Suppressor macrophage (primary cell): ENCODE measurements around the gene HTR7.
A peak's percentile ranks its signal among the peaks of the same experiment; 100 is the strongest.
"Not testable (repeated sequence)": the region's sequence is repeated elsewhere in the genome, so short reads cannot be mapped to it uniquely, and the experiment has no call there.

Source experiments
- DNase-seq, 4 experiments: peaks; one replicate each; pipeline ENCODE4 v3.0.0-alpha.2; 2020 to 2022

The HTR7 gene

DNA sequence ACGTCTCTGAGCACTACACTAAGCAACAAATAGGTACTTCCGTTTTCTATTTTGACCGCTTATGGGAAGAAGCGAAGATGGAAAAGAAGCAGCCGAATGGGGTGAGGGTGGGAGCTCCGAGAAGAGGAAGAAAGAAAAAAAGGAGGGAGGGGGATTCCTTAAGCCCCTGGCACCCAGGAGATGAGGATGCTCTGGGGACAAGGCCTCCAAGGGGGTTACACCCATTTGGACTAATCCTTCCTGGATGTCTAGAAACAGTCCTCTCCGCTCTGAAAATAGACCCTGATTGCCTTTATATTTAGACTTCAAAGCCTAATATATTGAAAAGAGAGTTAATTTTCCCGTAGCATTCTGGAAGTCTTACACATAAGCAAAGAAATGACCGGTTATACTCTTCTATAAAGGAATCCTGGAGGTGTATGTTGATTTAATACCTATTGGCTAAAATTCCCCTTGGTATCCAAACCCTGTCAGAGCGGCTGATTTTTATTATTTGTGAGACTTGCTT, 676 bp upstream of the HTR7 start:
- peak in 3 of 4 experiments; percentile 34 to 68 (median 58) for DNase-seq

DNA sequence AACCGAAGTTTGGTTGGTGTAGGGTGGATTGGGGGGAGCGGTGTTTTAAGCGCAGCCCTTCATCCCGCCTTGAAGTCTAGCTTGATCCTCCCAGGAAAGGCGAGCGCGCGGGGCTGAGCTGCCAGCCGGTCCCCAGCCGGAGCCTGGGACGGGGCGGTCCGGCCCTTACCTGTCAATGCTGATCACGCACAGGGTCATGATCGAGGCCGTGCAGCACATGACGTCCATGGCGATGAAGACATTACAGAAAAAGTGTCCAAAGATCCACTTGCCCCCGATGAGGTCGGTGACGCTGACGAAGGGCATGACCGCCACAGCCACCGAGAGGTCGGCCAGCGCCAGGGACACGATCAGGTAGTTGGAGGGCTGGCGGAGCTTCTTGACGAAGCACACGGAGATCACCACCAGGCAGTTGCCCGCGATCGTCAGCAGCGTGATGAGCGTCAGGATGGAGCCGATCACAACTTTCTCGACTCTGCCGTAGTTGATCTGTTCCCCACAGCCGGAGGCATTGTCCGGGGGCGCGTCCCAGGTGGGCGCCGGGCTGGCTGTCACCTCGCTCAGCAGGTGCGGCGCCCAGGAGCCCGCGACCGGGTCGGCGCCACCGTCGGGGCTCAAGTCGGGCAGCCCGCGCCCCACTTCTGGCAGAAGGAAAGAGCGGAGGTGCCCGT, 740 bp downstream of the HTR7 start:
- DNase-seq: peak in 3 of 4 experiments; percentile 10 to 27 (median 18)

DNA sequence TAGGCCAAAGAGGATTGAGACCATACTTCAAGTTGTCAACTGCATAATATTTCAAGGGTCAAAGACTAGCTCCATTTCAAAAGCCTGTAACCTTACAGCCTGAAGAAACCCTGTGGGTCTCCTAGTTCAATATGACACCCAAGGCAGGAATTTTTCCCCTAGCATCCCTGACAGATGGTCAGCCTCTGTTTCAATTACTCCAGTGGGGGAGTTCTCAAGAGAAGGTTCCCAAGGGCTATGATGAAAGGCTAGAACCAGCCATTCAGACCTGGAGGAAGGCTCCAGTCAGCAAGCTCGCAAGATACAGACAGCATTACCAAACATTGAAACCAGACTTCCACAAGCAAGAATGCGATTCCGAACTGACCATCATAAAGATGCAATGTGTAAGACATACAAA, 1.6 kb downstream of the HTR7 start:
- DNase-seq: no peak

DNA sequence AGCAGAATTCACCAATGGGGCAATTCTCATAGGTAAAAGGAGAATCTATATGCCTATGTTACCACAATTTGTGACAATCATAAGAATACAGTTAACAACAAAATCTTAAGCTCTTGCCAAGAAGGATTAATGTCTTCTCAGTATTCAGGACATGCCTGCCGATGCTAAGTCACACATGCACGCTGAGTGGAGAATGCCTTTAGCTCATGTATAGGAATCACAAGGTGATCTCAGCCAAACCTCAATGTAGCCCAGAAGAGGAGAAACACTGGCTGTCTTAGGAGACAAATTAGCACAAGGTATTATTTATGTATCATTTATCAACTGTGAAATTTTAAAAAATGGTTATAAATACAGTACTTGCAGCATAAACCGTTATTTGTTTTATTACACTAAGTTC, 2.7 kb downstream of the HTR7 start:
- DNase-seq: no peak

DNA sequence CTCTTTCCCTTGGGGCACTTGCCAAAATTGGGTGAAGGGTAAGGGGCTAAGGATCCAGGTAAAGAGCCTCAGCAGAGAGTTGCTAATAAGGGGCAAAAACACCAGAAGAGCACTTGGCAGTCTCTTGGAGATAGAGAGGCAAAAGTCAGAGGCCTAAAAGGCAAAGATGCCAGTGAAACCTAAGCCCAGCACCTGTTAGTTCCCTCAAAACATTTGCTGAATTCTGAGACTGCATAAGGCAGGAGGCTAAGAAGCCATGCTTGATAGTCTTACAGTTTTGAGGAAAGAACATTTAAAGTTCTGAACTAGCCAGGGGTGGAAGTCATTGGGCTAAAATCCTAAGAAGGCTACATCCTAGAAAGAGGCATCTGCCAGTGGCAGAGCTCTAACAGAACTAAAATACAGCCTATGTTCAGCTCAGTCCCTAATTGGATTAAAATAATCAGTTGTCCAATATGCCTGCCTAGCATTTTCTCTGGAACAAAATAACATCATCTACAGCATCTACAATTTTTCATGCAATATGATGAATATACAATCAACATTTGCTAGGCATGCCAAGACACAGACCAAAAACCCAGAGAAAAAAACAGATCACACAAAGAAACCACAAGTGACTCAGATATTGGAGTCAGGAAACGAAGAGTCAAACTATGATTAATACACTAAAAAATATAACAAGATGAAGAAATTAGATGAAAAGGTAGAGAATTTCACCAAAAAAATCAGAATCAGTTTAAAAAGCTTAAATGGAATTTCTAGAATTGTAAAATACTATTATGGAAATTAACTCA, 7.7 kb downstream of the HTR7 start:
- DNase-seq: no peak

DNA sequence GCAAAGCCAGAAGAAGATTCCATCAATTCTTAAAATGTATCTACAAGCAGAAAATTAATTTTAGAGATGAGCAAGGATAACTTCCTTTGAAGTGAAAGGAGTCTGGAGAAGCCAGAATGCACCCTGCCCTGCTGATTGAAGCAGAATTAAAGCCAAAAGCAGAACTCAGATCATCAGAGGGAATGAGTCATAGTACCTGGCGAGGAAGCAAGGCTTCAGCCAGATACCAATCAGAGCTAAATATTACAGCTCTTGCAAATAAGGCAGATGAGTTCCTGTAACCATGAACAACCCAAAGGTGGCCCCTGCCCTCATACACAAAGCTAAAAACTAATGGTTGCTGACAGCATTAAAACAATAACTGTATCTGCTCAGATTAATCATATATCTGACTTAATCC, 10.4 kb downstream of the HTR7 start:
- DNase-seq: peak; percentile 53 to 81 (median 71)

DNA sequence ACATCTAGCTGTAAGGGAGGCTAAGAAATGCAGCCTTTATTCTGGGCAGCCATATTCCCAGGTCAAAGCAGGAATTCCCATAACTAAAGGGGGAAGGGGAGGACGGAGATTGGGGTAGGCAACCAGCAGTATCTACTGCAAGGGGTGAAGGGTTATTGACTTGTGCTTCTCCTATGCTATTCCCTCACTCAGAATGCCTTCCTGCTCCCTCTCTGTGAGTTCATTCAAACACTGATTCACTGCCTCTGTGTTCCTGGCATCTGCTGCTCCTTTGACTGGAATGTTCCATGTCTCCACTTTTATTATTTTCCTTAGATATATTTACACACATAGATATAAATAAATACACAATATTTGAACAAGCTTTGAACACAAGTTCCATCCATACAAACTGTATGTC, 11.1 kb downstream of the HTR7 start:
- DNase-seq: no peak

DNA sequence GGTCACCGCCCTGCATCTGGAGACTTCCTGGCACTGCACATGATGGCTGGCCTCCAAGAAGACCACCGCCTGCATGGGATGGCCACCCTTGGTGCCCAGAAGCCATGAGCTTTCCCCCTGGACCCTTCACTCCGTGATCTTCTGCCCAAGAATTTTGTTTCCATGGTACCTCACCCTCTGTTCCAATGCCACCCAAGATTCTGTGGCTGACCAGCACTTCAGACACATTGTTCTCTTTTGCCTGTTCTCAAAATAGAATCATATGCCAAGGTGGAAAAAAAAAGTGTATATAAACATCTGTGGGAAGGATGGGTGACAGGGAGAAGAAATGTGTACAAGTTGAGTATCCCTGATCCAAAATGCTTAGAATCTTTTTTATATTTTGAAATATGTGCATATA, 12.1 kb downstream of the HTR7 start:
- DNase-seq: no peak

DNA sequence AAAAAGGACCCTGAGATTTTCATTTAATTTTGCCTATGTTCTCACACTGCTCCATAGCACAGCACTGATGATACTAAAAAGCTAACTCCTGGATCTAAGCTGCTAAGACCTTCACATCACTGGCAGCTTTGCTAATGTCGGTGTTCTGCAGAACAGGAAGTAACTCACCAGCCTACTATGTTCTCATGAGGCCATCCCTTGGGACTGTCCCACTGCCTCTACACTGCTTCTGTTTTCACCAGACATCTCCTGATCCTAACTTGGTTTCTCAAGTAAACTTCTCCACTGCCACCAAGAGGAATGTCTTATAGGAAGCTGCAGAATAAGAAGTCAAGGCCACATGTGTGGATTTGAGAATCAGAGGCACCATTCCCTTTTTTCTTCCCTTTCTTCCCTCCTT, 15.1 kb downstream of the HTR7 start:
- DNase-seq: peak; percentile 44 to 72 (median 64)

DNA sequence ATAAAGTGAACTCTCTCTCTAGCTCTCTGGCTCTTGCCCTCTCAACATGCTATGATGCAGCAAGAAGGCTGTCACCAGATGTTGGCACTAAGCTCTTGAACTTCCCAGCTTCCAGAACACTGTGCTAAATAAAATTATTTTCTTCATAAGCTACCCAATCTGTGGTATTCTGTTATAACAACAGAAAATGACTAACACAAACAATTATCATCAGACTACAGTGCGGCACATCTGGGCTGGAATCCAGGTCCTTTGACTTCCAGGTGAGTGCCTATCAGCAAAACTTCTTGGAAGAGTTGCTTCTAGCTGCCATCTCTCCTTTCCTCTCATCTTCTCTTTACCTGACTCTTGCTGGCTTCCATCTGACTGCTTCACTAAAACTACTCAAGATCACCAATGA, 20.4 kb downstream of the HTR7 start:
- no peak for DNase-seq

DNA sequence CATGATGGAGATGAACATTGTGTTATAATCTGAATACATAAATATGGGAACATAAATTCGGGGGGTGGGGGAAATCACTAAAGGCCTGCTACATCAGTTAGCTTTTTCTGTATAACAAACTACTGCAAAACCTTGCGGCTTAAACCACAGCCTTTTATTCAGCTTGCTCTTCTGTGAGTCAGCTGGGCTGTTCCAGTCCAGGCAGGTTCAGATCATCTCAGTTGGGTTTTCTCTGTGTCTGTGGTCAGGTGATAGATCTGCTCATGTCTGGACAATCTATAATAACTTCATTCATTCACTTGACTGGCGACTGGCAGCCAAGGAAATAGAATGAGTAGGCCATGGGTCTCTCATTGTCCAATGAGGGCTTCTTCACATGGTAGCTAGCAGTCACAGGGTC, 23.5 kb downstream of the HTR7 start:
- DNase-seq: no peak

DNA sequence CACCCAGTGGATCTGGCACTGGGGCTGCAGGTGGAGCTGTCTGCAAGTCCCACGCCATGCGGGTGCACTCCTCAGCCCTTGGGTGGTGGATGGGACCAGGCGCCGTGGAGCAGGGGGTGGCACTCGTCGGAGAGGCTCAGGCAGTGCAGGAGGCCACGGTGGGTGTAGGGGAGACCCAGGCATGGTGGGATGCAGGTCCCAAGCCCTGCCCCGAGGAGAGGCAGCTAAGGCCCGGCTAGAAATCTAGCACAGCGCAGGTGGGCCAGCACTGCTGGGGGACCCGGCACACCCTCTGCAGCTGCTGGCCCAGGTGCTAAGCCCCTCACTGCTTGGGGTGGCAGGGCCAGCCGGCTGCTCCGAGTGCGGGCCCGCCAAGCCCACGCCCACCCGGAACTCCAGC, 25.7 kb downstream of the HTR7 start:
- no peak for DNase-seq

DNA sequence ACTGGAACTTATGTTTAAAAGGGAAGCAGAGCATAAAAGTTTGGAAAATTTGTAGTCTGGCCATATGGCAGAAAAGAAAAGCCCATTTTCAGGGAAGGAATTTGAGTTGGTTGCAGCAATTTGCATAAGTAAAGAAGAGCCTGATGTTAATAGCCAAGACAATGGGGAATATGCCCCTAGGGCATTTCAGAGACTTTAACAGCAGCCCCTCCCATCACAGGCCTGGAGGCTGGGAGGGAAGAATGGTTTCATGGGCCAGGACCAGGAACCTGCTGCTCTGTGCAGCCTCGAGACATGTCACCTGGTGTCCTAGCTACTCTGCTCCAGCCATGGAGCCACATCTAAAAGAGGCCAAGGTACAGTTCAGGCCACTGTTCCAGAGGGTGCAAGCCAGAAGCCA, 35.3 kb downstream of the HTR7 start:
- DNase-seq: no peak

DNA sequence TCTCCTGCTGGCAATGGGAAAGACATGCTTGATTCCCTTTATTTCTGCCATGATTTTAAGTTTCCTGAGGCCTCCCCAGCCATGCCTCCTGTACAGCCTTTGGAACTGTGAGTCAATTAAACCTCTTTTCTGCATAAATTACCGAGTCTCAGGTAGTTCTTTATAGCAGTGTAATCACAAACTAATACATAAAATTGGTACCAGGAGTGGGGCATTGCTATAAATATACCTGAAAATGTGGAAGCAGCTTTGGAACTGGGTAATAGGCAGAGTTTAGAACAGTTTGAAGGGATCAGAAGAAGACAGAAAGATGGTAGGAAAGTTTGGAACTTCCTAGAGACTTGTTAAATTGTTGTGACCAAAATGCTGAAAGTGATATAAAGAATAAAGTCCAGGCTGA, 36.0 kb downstream of the HTR7 start:
- DNase-seq: not testable (repeated sequence)

DNA sequence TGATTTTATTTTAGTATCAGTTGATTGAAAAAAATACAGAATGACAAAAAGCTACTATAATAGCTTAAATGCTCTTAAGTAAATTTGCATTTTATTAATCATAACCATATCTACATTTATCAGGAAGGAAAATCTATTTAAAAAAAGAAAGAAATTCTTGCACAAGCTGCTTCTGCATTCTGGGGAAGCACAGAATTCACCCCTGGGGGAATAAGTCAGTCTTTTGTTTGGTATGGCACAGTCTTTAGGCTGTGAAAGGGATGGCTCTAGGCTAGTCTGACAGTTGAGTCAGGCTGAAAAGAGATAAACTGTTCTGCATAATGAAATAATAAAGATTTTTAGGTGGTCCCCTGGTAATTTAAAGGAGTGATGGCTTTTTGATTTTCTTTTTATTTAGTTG, 37.9 kb downstream of the HTR7 start:
- DNase-seq: peak in 2 of 4 experiments; percentile 5 to 18

DNA sequence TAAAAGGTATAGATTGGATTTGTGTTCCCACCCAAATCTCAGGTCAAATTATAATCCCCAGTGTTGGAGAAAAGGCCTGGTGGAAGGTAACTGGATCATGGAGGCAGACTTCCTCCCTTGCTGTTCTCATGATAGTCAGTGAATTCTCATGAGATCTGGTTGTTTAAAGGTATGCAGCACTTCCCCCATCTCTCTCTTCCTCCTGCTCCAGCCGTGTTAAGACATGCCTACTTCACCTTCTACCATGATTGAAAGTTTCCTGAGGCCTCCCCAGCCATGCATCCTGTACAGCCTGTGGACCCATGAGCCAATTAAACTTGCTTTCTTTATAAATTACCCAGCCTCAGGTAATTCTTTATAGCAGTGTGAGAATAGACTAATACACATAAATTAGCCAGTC, 39.1 kb downstream of the HTR7 start:
- no peak for DNase-seq

DNA sequence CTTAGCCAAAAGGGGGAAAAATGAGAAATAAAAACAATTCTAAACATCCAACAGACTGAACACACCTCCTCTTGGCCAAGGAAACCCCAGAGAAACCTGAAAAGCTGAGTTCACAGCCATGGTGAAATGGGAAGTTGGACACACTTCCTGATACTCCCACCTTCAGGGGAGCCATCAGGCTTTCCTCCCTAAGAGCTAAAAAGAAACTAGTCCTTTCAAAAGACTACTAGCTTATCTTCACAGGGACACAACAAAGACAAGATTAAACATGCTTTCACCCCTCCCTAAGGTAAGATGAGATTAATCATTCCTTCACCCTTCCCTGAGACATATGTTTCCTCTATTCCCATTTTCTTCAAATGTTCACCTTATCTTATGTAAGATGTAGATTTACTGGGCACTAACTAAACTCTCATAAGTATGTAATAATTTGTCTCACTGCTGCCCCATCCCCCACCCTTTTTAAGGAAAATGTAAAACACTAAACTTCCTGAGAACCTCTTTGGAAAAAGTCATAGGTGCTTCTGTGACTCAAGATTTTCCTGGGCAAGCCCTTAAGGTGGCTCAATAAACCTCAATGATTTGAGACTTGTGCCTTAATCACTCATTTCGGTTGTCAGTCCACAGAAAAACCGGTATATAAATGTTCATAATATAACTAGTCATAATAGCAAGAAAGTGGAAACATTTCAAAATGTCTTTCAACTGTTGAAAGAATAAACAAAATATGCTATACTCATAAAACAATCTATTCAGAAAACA, 40.5 kb downstream of the HTR7 start:
- DNase-seq: peak; percentile 11 to 58 (median 56)

DNA sequence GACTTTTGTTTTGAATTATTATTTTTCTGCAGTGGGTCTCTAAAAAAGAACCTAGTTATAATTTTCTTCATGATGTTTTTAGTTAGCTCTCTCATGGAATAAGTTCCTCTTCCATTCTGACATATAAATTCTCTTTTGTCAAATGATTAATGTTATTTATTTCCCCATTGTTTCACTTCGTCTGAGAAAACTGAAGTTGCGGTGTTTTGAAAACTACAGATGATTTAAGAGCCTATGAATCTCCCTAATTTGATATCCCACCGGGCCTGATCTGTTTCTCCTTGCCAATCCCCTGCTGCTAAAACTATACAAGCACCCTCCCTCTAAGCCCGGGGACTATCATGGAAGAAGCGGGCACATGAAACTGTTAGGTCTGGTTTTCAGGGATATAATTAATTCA, 41.4 kb downstream of the HTR7 start:
- peak in 2 of 4 experiments; percentile 26 to 34 for DNase-seq

DNA sequence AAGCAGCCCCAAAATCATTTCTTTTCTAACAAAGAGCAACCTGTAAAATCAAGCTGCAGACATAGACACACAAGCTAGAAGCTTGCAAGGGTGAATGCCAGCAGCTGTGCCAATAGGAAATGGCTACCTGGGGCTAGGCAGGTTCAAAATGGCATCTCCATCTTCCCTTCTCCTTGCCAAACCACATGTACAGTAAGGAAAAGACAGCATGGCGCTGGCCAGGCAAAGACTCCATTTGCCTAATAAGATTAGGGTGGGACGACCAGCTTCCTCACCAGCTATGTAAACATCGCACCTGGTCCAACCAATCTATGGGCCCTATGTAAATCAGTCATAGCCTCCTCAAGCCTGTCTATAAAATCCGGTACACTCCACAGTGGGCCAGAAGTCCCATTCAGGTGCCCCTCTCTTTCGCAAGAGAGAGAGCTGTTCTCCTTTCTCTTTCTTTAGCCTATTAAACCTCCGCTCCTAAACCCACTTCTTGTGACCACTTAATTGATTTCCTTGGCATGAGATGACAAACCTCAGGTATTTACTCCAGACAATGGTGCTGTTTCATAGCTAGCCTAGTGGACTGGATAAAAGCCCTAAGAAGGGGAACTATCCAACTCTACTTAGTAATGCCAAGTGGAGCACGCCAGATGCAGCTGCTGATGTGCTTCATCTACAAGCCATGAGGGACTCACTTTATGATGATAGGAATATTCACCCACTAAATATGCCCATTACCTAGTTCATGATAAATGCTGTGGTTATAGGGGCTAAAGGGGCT, 44.1 kb downstream of the HTR7 start:
- no peak for DNase-seq

DNA sequence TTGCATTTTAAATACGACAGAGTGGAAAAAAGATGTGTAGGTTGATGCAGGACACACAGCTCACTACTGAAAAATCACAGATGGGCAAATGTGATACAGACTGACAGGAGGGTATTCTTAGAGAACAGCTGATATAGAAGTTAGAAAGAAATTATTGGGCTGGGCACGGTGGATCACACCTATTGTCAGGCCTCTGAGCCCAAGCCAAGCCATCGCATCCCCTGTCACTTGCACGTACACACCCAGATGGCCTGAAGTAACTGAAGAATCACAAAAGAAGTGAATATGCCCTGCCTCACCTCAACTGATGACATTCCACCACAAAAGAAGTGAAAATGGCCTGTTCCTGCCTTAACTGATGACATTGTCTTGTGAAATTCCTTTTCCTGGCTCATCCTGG, 50.7 kb downstream of the HTR7 start:
- DNase-seq: not testable (repeated sequence)

DNA sequence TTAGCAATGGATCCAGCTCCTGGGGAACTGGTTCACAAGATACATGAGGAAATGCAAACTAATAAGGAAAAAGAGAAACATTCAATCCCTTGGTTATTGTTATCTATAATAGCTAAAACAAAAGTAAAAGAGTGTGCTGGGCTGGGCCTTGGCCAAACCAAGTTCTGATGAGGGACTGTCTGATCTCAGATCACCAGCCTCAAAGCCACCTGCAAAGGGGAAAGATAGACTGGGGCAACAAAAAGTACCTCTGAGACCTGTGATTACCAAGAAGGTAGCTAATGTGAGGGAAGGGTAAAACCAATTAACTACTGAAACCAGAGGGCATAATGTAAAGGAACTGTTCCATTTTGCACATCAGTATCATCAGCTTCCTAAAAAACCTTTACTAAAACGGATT, 51.2 kb downstream of the HTR7 start:
- DNase-seq: no peak

DNA sequence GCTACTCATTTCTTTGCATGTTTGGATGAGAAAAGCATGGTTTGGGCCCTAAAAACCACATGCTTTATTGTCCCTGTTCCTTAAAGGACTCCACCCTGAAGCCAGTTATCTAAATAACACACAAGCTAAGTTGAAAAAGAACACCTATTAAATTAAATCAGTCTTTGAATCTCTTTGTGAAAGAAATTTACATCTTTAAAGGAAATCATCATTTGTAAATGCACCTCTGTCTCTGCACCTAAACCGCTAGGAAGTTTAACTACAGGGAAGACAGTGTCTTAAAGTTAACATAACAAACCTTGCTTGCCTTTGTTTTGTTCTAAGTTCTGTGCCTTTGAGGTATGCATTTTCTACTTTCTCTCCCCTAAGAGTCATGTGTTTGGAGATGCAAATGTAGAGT, 52.6 kb downstream of the HTR7 start:
- DNase-seq: no peak

DNA sequence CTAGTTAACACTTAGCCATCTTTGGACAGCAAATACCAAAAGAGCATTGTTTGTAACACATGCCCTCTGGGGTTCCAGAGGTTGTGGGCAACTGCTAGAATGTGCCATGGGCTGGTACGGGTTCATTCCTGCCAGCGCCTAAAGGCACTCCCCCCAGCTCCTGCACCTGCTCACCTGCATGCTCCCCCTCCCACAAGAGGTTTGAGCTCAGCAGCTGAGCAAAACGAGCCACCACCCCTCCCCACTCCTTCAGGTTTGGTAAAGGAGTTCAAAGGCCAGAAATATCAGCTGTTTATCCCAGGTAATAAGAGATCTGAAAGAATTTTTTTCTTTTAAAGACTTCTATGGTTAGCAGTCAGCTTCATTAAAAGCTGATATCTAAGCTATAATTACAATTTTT, 53.5 kb downstream of the HTR7 start:
- DNase-seq: no peak
